Gastrocnemius medialis (tissue), 4 donors: Measurements from ENCODE around the gene BNC2. TPM values are rescaled to one million over a fixed set of nuclear protein-coding genes. Genes with fewer than 3 reads are reported as not detected.

Experiments
- ATAC-seq, 2 donors: fragments of 150-250 bp; one replicate each; pipeline ENCODE4 v1.9.1; 2016
- DNase-seq, 2 donors: peaks; one replicate each; pipeline ENCODE4 v3.0.0-alpha.2; 2019
- H3K27ac ChIP-seq, 4 donors: fragments of 200-600 bp; sonication (generic); 1 replicate in 1 of 4; 2 replicates in 3 of 4; pipeline ENCODE4 v1.5.1; 2016 to 2018; ENCODE audit warnings: mild to moderate bottlenecking in 2 of 4, moderate library complexity in 1 of 4
- H3K27me3 ChIP-seq, 3 donors: fragments of 200-600 bp; sonication (generic) in 2 of 3; 1 replicate in 1 of 3; 2 replicates in 2 of 3; pipeline versions ENCODE4 v1.5.1 to v1.6.0; 2016 to 2019; ENCODE audit warnings: mild to moderate bottlenecking in 1 of 3, moderate library complexity in 1 of 3
- H3K36me3 ChIP-seq, 2 donors: fragments of 200-600 bp; sonication (generic) in 1 of 2; one replicate each; pipeline ENCODE4 v1.5.1; 2017 to 2018
- H3K4me1 ChIP-seq, 2 donors: fragments of 200-600 bp; sonication (generic) in 1 of 2; one replicate each; pipeline ENCODE4 v1.5.1; 2016 to 2017; ENCODE audit warnings: mild to moderate bottlenecking in 2 of 2
- H3K4me3 ChIP-seq, 4 donors: fragments of 200-600 bp; sonication (generic) in 3 of 4; 1 replicate in 1 of 4; 2 replicates in 3 of 4; pipeline ENCODE4 v1.5.1; 2016 to 2019; ENCODE audit warnings: mild to moderate bottlenecking in 2 of 4
- H3K9me3 ChIP-seq, 3 donors: fragments of 200-600 bp; sonication (generic) in 2 of 3; 1 replicate in 1 of 3; 2 replicates in 2 of 3; pipeline ENCODE4 v1.5.1; 2016 to 2019
- CTCF ChIP-seq, 5 experiments: fragments of 450-650 bp in 3 of 5; fragments of 200-600 bp in 2 of 5; sonication (generic) in 2 of 5; IDR thresholded peaks in 4 of 5; conservative IDR thresholded peaks in 1 of 5; 1 replicate in 4 of 5; 2 replicates in 1 of 5; pipeline ENCODE4 v1.5.1; 2016 to 2019; ENCODE audit warnings: antibody characterized with exemption in 5 of 5, mild to moderate bottlenecking in 3 of 5, moderate library complexity in 3 of 5
- POLR2A ChIP-seq, 2 donors: fragments of 450-650 bp; IDR thresholded peaks; one replicate each; pipeline ENCODE4 v1.6.1; 2017; ENCODE audit warnings: antibody characterized with exemption in 2 of 2, mild to moderate bottlenecking in 2 of 2, moderate library complexity in 2 of 2
- in situ Hi-C, 4 donors: fragments of 200-750 bp; cut with MboI; loops; one replicate each; pipeline versions ENCODE4 v1.15.0 to v1.8.0; 2017; ENCODE audit warnings: low sequenced_read_pairs in 4 of 4
- intact Hi-C: fragments of 100-400 bp; cut with DNase I; formaldehyde crosslinking; loops from one replicate; pipeline ENCODE4 v1.15.1; 2023; ENCODE audit warnings: low total_unique reads
- total RNA-seq, 4 donors: library from RNA; depleted of rRNA; stranded (reverse); fragments of >200 nt; gene quantifications; one replicate each; pipeline versions ENCODE4 v1.1.0 to v1.2.3, GENCODE V29; 2016

The BNC2 gene
- total RNA-seq, 4 donors from 2014 or later = 40.9 to 122 (median 68.7) TPM

GRCh38 chr9:16421532-16421931 lies 448.9 kb downstream of the BNC2 start:
- H3K36me3 ChIP-seq = no peaks in the 10 kb centered on the region
- no peaks in the 10 kb centered on the region for H3K4me1 ChIP-seq
- intact Hi-C loops = no loop called here
- no peak for ATAC-seq
- TF ChIP-seq CTCF (IDR thresholded peaks at IDR 0.05 in 4 of 5, conservative IDR thresholded peaks at IDR 0.05 in 1 of 5) (no peak), POLR2A (IDR thresholded peaks at IDR 0.05) (no peak)
- DNase-seq = no peak
- H3K9me3 ChIP-seq = no peaks in the 10 kb centered on the region
- no peak overlapping the region for H3K27ac ChIP-seq
- in situ Hi-C loops = loop anchor here in 1 of 4 donors (25.0 kb wide), 1 partner anchor 91 kb away; no protein-coding TSS in a partner anchor
- H3K4me3 ChIP-seq = no peak overlapping the region
- H3K27me3 ChIP-seq = no peaks in the 10 kb centered on the region

- intact Hi-C loops (loop anchor here (10.0 kb wide), 1 partner anchor 84 kb away; no protein-coding TSS in a partner anchor), in situ Hi-C loops (loop anchor here in 1 of 4 donors (25.0 kb wide), 1 partner anchor 93 kb away; no protein-coding TSS in a partner anchor)
- Histone ChIP-seq H3K4me3 (no peak overlapping the region), H3K27me3 (no peaks in the 10 kb centered on the region), H3K36me3 (no peaks in the 10 kb centered on the region), H3K9me3 (no peaks in the 10 kb centered on the region), H3K27ac (no peak overlapping the region), H3K4me1 (no peaks in the 10 kb centered on the region)
- DNase-seq (no peak), ATAC-seq (no peak)
- no peak for TF ChIP-seq CTCF (IDR thresholded peaks at IDR 0.05 in 4 of 5, conservative IDR thresholded peaks at IDR 0.05 in 1 of 5)
- no peak for TF ChIP-seq POLR2A (IDR thresholded peaks at IDR 0.05)
Observed at GRCh38 chr9:16419124-16419523, 451.3 kb downstream of the BNC2 start.

GRCh38 chr9:16418721-16419120 lies 451.7 kb downstream of the BNC2 start:
- no peaks in the 10 kb centered on the region for H3K27me3 ChIP-seq
- H3K27ac ChIP-seq = no peak overlapping the region
- H3K36me3 ChIP-seq = no peaks in the 10 kb centered on the region
- H3K4me1 ChIP-seq = no peaks in the 10 kb centered on the region
- TF ChIP-seq CTCF (IDR thresholded peaks at IDR 0.05 in 4 of 5, conservative IDR thresholded peaks at IDR 0.05 in 1 of 5) (no peak), POLR2A (IDR thresholded peaks at IDR 0.05) (no peak)
- in situ Hi-C loops = loop anchor here in 1 of 4 donors (25.0 kb wide), 1 partner anchor 94 kb away; no protein-coding TSS in a partner anchor
- H3K4me3 ChIP-seq = no peak overlapping the region
- no peaks in the 10 kb centered on the region for H3K9me3 ChIP-seq
- intact Hi-C loops = loop anchor here (10.0 kb wide), 1 partner anchor 84 kb away; no protein-coding TSS in a partner anchor
- ATAC-seq (no peak), DNase-seq (no peak)

- Histone ChIP-seq H3K36me3 (no peaks in the 10 kb centered on the region), H3K27ac (peak overlapping the region in 2 of 4 donors; percentile 8 to 33), H3K4me3 (no peak overlapping the region), H3K4me1 (no peaks in the 10 kb centered on the region), H3K9me3 (no peaks in the 10 kb centered on the region), H3K27me3 (no peaks in the 10 kb centered on the region)
- in situ Hi-C loops (loop anchor here in 1 of 4 donors (25.0 kb wide), 1 partner anchor 95 kb away; no protein-coding TSS in a partner anchor), intact Hi-C loops (loop anchor here (10.0 kb wide), 1 partner anchor 83 kb away; no protein-coding TSS in a partner anchor)
- no peak for DNase-seq
- TF ChIP-seq POLR2A (IDR thresholded peaks at IDR 0.05) (no peak), CTCF (IDR thresholded peaks at IDR 0.05 in 4 of 5, conservative IDR thresholded peaks at IDR 0.05 in 1 of 5) (no peak)
- ATAC-seq = no peak
Observed at GRCh38 chr9:16417749-16418148, 452.7 kb downstream of the BNC2 start.
